Neural progenitor cell (in vitro differentiated cells): ENCODE measurements around the gene TMIE. TPM values are rescaled to one million over a fixed set of nuclear protein-coding genes. Genes with fewer than 3 reads are reported as not detected.

ENCODE experiments used
- DNase-seq: peaks from one replicate; pipeline ENCODE4 v3.0.0-alpha.2; 2016; ENCODE audit warnings: low spot score
- H2AFZ ChIP-seq: fragments of 200-600 bp; sonication (generic); replicated peaks from 2 replicates; pipeline ENCODE4 v1.6.1; 2016; ENCODE audit warnings: antibody characterized with exemption
- H3F3A ChIP-seq: fragments of 200-600 bp; sonication (generic); 2 replicates; pipeline ENCODE4 v1.6.1; 2016; ENCODE audit warnings: antibody characterized with exemption, low read depth
- H3K27ac ChIP-seq: fragments of 200-600 bp; sonication (generic); 2 replicates; pipeline ENCODE4 v1.5.1; 2016; ENCODE audit warnings: mild to moderate bottlenecking
- H3K27me3 ChIP-seq: fragments of 200-600 bp; sonication (generic); 2 replicates; pipeline ENCODE4 v1.6.1; 2016; ENCODE audit warnings: mild to moderate bottlenecking, moderate library complexity
- H3K36me3 ChIP-seq: fragments of 200-600 bp; sonication (generic); 2 replicates; pipeline ENCODE4 v1.5.1; 2016
- H3K4me1 ChIP-seq: fragments of 200-600 bp; sonication (generic); 2 replicates; pipeline ENCODE4 v1.6.1; 2016; ENCODE audit warnings: mixed run types
- H3K4me2 ChIP-seq: fragments of 200-600 bp; sonication (generic); 2 replicates; pipeline ENCODE4 v1.6.1; 2016
- H3K4me3 ChIP-seq: fragments of 200-600 bp; sonication (generic); 2 replicates; pipeline ENCODE4 v1.5.1; 2016
- H3K79me2 ChIP-seq: fragments of 200-600 bp; sonication (generic); 2 replicates; pipeline ENCODE4 v1.6.1; 2016; ENCODE audit warnings: low read depth
- H3K9ac ChIP-seq: fragments of 200-600 bp; sonication (generic); 2 replicates; pipeline ENCODE4 v1.6.1; 2016
- H3K9me3 ChIP-seq: fragments of 200-600 bp; sonication (generic); 2 replicates; pipeline ENCODE4 v1.5.1; 2016; ENCODE audit warnings: low read depth
- H4K20me1 ChIP-seq: fragments of 200-600 bp; sonication (generic); 2 replicates; pipeline ENCODE4 v1.6.1; 2016; ENCODE audit warnings: low read depth
- H3K27ac Mint-ChIP-seq: 3 replicates; pipeline ENCODE4 v1.8.0; 2021; ENCODE audit warnings: mixed read lengths
- H3K27me3 Mint-ChIP-seq: 2 replicates; pipeline ENCODE4 v1.8.0; 2022; ENCODE audit warnings: low read depth, mild to moderate bottlenecking, inconsistent platforms, moderate library complexity, mixed read lengths; ENCODE audit not compliant: insufficient read depth
- H3K36me3 Mint-ChIP-seq: 3 replicates; pipeline ENCODE4 v1.8.0; 2021; ENCODE audit warnings: mixed read lengths
- H3K4me1 Mint-ChIP-seq: 3 replicates; pipeline ENCODE4 v1.8.0; 2021; ENCODE audit warnings: mixed read lengths
- H3K4me3 Mint-ChIP-seq: 3 replicates; pipeline ENCODE4 v1.8.0; 2021; ENCODE audit warnings: mild to moderate bottlenecking, moderate library complexity, mixed read lengths
- H3K9me3 Mint-ChIP-seq: 3 replicates; pipeline ENCODE4 v1.8.0; 2020; ENCODE audit warnings: mixed read lengths
- EZH2 ChIP-seq: fragments of 200-600 bp; sonication (generic); IDR thresholded peaks from 2 replicates; pipeline ENCODE4 v1.6.1; 2017; ENCODE audit warnings: antibody characterized with exemption, mild to moderate bottlenecking, moderate library complexity
- EZH2phosphoT487 ChIP-seq: fragments of 200-600 bp; sonication (generic); IDR thresholded peaks from 2 replicates; pipeline ENCODE4 v1.6.1; 2017; ENCODE audit warnings: antibody characterized with exemption
- total RNA-seq: library from RNA; depleted of rRNA; stranded (reverse); fragments of >200 nt; gene quantifications from 2 replicates; pipeline ENCODE4 v1.2.3, GENCODE V29; 2015; ENCODE audit warnings: low replicate concordance
- TF ChIP-seq, protein P1 (sequence below): fragments of 200-600 bp; sonication (generic); IDR thresholded peaks from 2 replicates; pipeline ENCODE4 v1.5.1; 2017; ENCODE audit warnings: antibody characterized with exemption, mild to moderate bottlenecking

Gene TMIE
- total RNA-seq, 1 donor from 2014 or later = not detected

DNA sequence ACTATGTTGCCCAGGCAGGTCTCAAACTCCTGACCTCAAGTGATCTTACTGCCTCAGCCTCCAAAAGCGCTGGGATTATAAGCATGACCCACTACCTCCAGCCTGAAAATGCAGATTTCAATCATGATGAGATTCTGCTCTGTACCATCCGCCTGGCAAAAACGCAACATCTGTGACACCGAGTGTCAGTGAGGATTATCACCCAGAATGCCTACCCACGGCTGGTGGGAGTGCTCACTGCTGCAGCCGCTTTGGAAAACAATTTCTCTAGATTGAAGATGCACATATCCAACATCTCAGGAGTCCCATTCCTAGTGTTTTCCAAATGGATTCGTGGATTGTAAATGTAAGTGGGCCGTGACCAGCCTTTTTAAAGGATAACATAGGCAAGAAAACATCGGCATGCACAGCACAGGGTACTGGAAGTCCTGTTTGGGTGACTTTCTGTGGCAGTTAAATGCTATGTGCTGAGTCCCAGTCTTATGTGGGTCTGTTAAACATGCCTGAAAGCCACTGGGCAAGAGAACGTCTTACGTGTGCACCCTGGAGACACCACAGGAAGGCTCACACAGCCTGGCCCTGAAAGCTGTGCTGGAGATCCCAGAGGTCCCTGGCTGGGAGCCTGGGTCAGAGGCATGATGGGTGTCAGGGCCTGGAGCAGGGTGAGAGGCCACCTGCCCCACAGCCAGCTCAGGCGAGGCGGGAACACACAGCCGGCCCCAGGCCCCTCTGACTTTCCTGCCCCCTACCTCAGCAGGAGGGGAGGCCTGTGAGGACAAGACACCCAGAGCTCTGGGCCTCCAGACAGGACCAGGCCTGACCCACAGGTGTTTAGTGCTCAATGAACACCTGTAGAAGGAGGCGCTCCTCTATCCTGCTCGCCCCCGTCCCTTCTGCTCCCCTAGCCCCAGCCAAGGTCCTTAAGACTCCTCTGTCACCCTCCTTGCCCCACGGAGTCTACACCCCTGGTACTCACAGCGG, 15.6 kb downstream of the TMIE start:
- H3K27ac ChIP-seq = no peak overlapping the region
- no peak overlapping the region for H3K4me3 ChIP-seq
- Mint-ChIP-seq H3K36me3 (no peaks in the 10 kb centered on the region), H3K27me3 (peaks cover 4% of the 10 kb centered on the region), H3K9me3 (no peaks in the 10 kb centered on the region), H3K4me1 (peaks cover 2% of the 10 kb centered on the region), H3K27ac (no peak overlapping the region), H3K4me3 (no peak overlapping the region)
- no peaks in the 10 kb centered on the region for H3K27me3 ChIP-seq
- H3K79me2 ChIP-seq = no peaks in the 10 kb centered on the region
- H4K20me1 ChIP-seq = no peaks in the 10 kb centered on the region
- H3K4me1 ChIP-seq = no peaks in the 10 kb centered on the region
- no peak overlapping the region for H2AFZ ChIP-seq
- H3K9ac ChIP-seq = no peak overlapping the region
- H3K36me3 ChIP-seq = no peaks in the 10 kb centered on the region
- no peak overlapping the region for H3K4me2 ChIP-seq
- H3K9me3 ChIP-seq = no peaks in the 10 kb centered on the region
- H3F3A ChIP-seq = no peaks in the 10 kb centered on the region
- DNase-seq = no peak
- TF ChIP-seq, protein P1, sequence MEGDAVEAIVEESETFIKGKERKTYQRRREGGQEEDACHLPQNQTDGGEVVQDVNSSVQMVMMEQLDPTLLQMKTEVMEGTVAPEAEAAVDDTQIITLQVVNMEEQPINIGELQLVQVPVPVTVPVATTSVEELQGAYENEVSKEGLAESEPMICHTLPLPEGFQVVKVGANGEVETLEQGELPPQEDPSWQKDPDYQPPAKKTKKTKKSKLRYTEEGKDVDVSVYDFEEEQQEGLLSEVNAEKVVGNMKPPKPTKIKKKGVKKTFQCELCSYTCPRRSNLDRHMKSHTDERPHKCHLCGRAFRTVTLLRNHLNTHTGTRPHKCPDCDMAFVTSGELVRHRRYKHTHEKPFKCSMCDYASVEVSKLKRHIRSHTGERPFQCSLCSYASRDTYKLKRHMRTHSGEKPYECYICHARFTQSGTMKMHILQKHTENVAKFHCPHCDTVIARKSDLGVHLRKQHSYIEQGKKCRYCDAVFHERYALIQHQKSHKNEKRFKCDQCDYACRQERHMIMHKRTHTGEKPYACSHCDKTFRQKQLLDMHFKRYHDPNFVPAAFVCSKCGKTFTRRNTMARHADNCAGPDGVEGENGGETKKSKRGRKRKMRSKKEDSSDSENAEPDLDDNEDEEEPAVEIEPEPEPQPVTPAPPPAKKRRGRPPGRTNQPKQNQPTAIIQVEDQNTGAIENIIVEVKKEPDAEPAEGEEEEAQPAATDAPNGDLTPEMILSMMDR = no peak
- no peak for TF ChIP-seq EZH2
- no peak for TF ChIP-seq EZH2phosphoT487

DNA sequence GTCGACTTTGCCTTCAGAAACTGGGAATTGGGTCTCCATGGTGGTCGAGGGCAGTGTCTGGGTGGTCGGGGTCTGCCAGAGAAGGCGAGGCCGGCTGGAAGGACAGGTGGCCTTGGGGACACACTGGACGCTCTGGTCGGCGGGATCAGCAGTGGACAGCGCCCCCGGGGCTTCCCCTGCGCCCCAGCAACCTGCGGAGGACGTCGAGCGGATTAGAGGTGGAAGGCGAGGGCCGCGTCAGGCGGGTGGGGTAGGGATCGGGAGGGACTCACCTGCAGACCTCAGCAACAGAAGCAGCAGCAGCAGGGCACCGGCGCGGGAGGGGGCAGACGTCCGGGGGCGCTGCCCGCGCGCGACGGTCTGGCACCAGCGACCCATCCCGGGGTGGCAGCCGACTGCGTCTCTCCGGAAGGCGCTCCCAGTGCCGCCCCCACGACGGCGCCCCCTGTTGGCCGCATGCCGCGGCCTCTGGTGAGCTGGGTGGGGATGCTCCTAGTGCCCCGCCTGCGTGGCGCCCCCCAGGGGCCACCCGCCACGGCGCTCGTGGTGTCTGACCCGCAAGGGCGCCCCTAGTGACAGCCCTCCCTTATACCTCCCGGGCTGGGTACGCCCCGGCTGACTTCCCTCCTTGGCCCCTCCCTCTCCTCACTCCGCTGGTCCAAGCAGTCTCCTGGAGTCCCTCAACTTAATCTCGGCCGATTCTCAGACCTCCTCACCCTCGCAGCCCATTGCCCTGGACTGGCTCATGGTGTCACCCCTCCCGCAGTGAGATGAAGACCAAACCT, 16.4 kb downstream of the TMIE start, which contains the start of gene PRSS50:
Gene PRSS50 (minus strand): TSS at position 423 of the 785 bp plus-strand sequence. CDS start 45 bp downstream, at position 378.
- Histone ChIP-seq H3K4me1 (no peaks in the 10 kb centered on the region), H3K4me2 (no peak within 1 kb of the TSS), H2AFZ (no peak within 1 kb of the TSS), H3K4me3 (no peak within 1 kb of the TSS), H3K27ac (no peak within 1 kb of the TSS), H3K36me3 (no peaks in the 10 kb centered on the region), H3K9ac (no peak within 1 kb of the TSS), H3F3A (no peaks in the 10 kb centered on the region), H3K27me3 (no peaks in the 10 kb centered on the region), H4K20me1 (no peaks in the 10 kb centered on the region), H3K9me3 (no peaks in the 10 kb centered on the region), H3K79me2 (no peaks in the 10 kb centered on the region)
- H3K27me3 Mint-ChIP-seq = peaks cover 4% of the 10 kb centered on the region
- no peak within 1 kb of the TSS for H3K4me3 Mint-ChIP-seq
- no peaks in the 10 kb centered on the region for H3K36me3 Mint-ChIP-seq
- H3K27ac Mint-ChIP-seq = peak within 1 kb of the TSS; percentile 2
- TF ChIP-seq EZH2phosphoT487 = no peak
- TF ChIP-seq, protein P1 = peak; percentile 39
- DNase-seq = peak; percentile 16
- no peaks in the 10 kb centered on the region for H3K9me3 Mint-ChIP-seq
- H3K4me1 Mint-ChIP-seq = peaks cover 4% of the 10 kb centered on the region

DNA sequence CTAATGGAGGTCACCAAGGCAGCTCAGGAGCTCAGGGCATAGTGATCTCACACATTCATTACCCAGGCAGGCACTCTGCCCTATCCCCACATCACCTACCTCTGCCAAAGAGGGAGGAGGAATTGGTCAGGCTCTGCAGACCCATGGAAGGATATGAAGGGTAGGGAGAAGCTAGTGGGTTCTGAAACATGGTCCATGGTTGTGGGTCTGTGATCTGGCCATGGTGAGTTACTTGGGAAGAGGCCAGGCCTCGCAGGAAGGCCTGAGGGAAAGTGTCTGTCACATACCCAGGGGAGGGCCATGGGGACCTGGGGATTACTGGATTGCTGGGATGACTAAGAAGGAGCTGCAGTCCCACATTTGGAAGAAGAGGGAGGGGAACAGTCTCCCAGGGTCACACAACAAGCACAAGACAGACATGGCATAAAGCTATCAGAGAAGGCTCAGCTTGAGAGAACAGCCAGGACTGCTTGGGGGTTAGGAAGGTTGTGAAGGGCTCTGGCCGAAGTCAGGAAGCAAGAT, 17.9 kb downstream of the TMIE start:
- Histone ChIP-seq H4K20me1 (no peaks in the 10 kb centered on the region), H3F3A (no peaks in the 10 kb centered on the region), H3K4me2 (no peak overlapping the region), H3K9ac (no peak overlapping the region), H3K27me3 (no peaks in the 10 kb centered on the region), H3K36me3 (no peaks in the 10 kb centered on the region), H3K4me1 (no peaks in the 10 kb centered on the region), H3K9me3 (no peaks in the 10 kb centered on the region), H3K27ac (no peak overlapping the region), H2AFZ (no peak overlapping the region), H3K79me2 (no peaks in the 10 kb centered on the region), H3K4me3 (no peak overlapping the region)
- Mint-ChIP-seq H3K4me3 (no peak overlapping the region), H3K27ac (no peak overlapping the region), H3K4me1 (peaks cover 7% of the 10 kb centered on the region), H3K36me3 (no peaks in the 10 kb centered on the region), H3K27me3 (peaks cover 4% of the 10 kb centered on the region), H3K9me3 (no peaks in the 10 kb centered on the region)
- DNase-seq = no peak
- TF ChIP-seq EZH2 = no peak
- TF ChIP-seq, protein P1 = no peak
- no peak for TF ChIP-seq EZH2phosphoT487
